Measurements from ENCODE around the gene PRTFDC1.

- TF ChIP-seq POLR2A (IDR thresholded peaks at IDR 0.05; ENCODE audit: low read depth, low read length) (no peak), POLR2AphosphoS5 (IDR thresholded peaks at IDR 0.05; ENCODE audit: low read depth, low read length) (no peak), TAF1 (IDR thresholded peaks at IDR 0.05; ENCODE audit: low read depth, low read length) (no peak), SPI1 (IDR thresholded peaks at IDR 0.05; ENCODE audit: low read depth, low read length) (no peak), POU2F2 (IDR thresholded peaks at IDR 0.05; ENCODE audit: low read depth, low read length) (no peak)
Measured at GRCh38 chr10:24968349-24968748, 15.9 kb upstream of the PRTFDC1 start.
